ENCODE measurements around the gene GRIK5.

Gene GRIK5

DNA sequence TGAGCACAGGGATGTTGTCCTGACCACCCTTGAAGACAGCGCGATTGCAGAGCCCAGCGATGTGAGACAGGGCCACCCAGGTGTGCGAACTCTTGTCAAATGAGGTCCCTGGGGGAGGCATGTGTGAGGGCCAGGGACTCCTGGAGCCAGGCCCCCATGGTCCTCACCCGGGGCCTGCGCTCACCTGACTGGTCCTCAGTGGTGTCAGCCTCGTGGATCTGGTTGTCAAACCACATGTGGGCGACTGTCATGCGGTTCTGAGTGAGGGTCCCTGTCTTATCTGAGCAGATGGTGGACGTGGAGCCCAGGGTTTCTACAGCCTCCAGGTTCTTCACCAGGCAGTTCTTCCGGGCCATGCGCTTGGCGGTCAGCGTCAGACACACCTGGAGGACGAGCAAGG lies 88.3 kb downstream of the GRIK5 start:
- DNase-seq: no peak

GRCh38 chr19:41978470-41978869 lies 91.5 kb downstream of the GRIK5 start:
- no peak for DNase-seq

DNA sequence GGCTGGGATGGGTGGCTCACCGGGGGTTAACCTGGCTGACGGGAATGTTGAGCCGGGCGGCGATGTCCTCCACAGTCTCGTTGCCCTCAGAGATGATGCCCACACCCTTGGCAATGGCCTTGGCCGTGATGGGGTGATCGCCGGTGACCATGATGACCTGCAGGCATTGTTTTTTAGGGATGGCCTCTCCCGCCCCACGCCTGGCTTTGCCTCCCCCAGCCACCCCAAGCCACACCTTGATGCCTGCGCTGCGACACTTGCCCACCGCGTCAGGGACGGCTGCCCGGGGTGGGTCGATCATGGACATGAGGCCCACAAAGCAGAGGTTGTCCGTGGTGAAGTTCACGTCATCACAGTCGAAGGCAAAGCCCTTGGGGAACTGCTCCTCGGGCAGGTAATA lies 92.1 kb downstream of the GRIK5 start:
- no peak for DNase-seq

DNA sequence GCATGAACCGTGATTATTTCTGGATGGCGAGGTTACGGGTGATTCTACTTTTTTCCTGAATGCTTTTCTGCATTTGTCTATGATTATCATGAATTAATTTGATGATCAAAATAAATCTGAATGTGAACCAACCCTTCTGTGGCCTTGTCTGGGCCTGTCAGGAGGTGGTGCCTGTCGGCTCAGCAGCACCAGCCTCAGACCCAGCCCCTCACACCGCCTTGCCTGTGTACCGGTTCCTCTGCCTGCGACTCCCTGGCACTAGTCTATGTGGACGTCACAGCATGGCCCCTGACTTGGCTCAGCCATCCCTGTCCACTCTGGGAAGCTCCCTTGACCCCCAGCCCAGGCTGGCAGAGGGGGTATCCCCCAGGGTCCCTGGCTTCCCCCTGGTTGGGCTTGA lies 95.4 kb downstream of the GRIK5 start:
- no peak for DNase-seq

DNA sequence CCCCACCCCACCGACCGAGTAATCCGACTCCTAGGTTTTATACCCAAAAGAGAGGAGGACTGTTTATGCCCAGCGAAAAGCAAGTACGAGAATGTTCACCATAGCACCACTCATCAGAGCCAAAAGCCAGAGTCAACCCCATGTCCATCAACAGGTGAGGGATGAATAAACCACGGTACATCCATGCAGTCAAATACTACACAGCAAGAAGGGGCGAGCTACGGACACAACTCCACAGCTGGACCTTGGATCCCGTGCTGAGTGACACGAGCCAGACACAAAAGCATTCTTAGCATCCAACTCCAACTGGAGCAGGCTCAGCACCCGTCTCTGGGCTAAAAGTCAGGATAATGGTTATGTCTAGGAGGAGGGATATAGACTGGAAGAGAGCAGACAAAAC lies 98.6 kb downstream of the GRIK5 start:
- no peak for DNase-seq

GRCh38 chr19:41969772-41970458 lies 100.1 kb downstream of the GRIK5 start:
- no peak for DNase-seq

GRCh38 chr19:41968751-41969595 lies 101.0 kb downstream of the GRIK5 start:
- DNase-seq: no peak

- DNase-seq: no peak
Observed at GRCh38 chr19:41967054-41967783, 102.8 kb downstream of the GRIK5 start.

- DNase-seq: no peak
Observed at GRCh38 chr19:41965106-41965505, 104.9 kb downstream of the GRIK5 start.

- DNase-seq: no peak
Observed at GRCh38 chr19:41960973-41961372, 109.0 kb downstream of the GRIK5 start.

- DNase-seq: peak; percentile 85 to 89
Observed at GRCh38 chr19:41959056-41960053, 110.7 kb downstream of the GRIK5 start, which contains the start of gene RABAC1. Gene RABAC1, minus strand, starts transcription at chr19:41959321. Its CDS starts 29 bp downstream, at chr19:41959292.

DNA sequence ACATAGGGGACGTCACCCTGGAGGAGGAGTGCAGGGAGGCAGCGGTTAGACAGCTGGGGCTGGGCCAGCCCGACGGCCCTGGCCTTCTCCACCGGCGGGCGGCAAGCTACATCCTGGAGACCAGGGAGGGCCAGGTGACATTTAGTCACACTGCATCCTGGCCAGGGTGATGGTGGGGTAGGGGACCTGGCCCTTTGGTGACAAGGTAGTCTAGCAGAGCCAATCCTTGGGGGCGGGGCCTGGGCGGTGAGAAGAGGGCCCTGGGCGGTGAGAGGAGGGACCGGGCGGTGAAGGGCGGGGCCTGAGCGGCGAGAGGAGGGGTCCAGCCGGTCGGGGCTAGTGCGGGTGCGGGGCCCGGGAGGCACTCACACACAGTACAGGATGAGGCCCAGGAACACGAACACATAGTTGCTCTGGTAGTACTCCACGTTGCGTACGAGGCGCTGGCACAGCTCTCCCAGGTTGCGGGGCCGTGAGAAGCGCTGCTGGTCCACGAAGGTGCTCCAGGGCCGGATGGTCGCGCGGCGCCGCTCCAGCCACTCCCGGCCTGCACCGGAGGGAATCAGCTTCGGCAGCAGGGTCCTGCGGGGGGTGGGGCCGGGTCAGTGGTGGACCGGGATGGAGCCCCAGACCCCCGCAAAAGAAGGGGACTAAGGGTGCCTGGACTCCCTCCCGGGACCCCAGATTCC lies 111.5 kb downstream of the GRIK5 start:
- DNase-seq: peak; percentile 66 to 70

- peak; percentile 79 to 80 for DNase-seq
Observed at GRCh38 chr19:41957838-41958366, 112.1 kb downstream of the GRIK5 start.

DNA sequence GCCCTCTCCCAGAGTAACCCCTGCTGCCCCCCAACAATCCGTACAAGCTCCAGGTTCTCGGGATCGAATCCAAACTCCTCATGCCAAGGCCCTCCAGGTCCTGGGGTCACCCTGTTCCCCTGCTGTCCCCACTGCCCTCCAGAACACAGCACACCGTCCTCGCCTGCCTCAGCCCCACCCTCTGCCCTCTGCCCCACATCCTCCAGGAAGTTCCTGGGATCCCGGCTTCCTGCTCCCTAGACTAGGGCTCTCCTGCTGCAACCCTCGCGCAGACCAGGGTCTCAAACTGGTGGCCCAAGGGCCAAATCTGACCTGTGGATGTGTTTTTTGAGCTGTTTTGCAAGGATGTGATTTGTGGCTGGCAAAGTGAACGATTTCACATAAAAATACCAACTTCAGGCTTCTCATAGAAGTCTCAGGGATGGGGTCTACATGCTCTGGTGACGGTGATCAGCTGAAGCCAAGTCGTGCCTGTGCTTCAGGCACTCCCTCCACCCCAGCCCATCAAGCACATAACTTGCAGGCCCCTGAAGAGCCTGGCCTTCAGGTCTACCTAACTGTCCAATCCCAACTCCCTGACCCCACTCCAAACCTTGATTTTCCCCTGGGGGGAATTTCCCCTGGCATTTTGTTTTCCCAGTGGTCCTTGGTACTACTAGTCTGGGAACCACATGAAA lies 112.7 kb downstream of the GRIK5 start:
- no peak for DNase-seq

GRCh38 chr19:41956621-41957020 lies 113.4 kb downstream of the GRIK5 start:
- no peak for DNase-seq

DNA sequence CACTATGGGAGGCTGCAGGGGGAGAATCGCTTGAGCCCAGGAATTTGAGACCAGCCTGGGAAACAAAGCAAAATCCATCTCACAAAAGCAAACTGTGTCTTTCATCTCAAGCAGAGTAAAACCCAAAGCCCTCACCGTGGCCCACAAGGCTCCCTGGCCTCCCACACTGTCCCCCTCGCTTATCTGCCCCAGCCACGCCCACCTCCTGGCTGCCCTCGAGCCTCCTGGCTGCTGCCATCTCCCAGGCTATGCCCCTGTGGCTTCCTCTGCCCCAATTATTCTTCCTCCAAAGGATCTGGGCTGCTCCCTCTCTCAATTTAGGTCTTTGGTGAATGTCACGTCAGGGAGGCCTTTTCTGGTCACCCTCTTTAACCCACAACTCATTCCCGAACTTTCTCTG lies 114.5 kb downstream of the GRIK5 start:
- no peak for DNase-seq

DNA sequence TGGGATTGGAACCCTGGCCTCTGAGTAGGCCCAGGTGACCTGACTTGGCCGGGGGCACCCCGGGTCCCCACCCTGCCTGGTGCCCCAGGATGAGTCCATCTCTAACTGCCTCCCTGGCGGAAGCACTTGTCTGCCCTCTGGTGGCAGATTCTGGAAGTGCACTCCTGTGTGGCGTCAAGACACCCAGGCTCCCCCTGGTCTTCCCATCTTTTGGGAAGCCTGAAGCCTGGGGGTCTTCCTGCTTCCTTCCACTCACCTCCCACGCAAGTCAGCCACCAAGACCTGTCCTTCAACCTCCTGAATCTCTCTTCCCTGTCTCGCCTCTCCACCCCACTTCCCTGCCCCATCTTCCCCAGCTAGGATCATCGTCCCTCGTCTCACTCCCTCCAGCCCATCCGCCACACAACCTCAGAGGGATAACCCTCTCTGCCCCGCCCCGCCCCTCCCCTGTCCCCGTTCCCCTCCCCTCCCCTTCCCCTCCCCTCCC lies 118.3 kb downstream of the GRIK5 start:
- peak; percentile 59 to 66 for DNase-seq
